ENCODE data around the gene AOPEP. TPM values are rescaled to one million over a fixed set of nuclear protein-coding genes. Genes with fewer than 3 reads are reported as not detected.

AOPEP gene
- total RNA-seq, 4 donors from 2014 or later = 149 to 306 (median 193) TPM

DNA sequence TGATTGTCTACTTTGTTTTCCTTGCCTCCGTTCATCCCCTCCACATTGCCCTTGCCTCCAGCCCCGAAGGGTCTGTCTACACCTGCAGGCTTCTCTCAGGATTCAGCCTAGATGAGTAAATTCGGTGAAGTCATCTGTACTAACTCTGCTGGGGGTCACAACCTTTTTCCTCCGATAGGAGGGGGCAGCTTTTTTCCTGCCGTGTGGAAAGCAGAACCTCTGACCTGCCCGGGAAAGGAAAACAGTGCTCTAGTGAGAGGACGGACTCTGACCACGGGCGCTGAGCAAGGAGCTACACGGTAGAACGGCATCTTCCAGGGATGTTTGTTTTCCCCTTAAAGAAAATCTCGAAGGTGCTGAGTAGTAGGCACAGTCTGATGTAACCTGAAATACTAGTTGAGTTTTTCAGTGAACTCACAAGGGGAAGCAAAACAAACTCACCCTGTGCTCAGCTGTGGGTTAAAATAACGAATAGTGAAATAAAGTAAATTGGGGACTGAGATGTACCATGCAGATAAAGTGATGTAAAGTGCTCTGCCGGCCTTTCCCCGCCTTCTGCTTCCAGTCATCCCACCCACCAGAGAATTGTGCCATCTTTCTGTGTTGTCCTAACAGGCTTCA lies 281.8 kb downstream of the AOPEP start:
- H3K27ac ChIP-seq = peak overlapping the region; percentile 99
- peaks cover 59% of the 10 kb centered on the region for H3K4me1 ChIP-seq
- 26% methylated on average over 15 of the region's 15 CpGs for WGBS
- TF ChIP-seq POLR2AphosphoS5 (IDR thresholded peaks at IDR 0.05) (no peak), EP300 (IDR thresholded peaks at IDR 0.05) (no peak), CTCF (IDR thresholded peaks at IDR 0.05) (no peak), POLR2A (IDR thresholded peaks at IDR 0.05) (no peak)
- H3K9me3 ChIP-seq = no peaks in the 10 kb centered on the region
- no peaks in the 10 kb centered on the region for H3K27me3 ChIP-seq
- peak overlapping the region; percentile 83 for H3K4me3 ChIP-seq
- no peak for DNase-seq (ENCODE audit: low spot score in 2 of 2)
- no peaks in the 10 kb centered on the region for H3K36me3 ChIP-seq

DNA sequence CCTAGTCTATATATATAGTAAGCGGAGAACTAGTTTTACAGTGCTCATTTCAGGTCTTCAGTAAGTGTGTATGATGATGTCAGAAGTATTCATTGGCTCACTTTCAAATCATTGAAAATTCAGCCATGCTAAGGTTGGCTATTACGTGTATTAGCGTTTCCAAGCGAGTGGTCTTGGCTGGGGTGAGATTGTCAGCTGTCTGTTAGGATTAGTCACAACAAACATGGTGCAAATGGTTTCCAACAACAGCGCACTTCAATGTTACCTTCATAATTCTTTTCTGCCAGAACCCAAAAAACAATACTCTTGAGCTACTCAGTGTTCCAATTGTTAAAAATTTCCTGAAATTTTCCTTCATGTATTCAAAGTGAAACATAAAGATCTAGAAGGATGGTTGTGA lies 283.0 kb downstream of the AOPEP start:
- WGBS = 56% methylated on average over 5 of the region's 5 CpGs
- no peaks in the 10 kb centered on the region for H3K9me3 ChIP-seq
- no peak for DNase-seq (ENCODE audit: low spot score in 2 of 2)
- TF ChIP-seq POLR2AphosphoS5 (IDR thresholded peaks at IDR 0.05) (peak in 1 of 3 donors; percentile 22), POLR2A (IDR thresholded peaks at IDR 0.05) (no peak)
- peaks cover 50% of the 10 kb centered on the region for H3K4me1 ChIP-seq
- peak overlapping the region; percentile 8 for H3K27ac ChIP-seq
- H3K36me3 ChIP-seq = no peaks in the 10 kb centered on the region
- no peaks in the 10 kb centered on the region for H3K27me3 ChIP-seq
- peak overlapping the region; percentile 9 for H3K4me3 ChIP-seq

DNA sequence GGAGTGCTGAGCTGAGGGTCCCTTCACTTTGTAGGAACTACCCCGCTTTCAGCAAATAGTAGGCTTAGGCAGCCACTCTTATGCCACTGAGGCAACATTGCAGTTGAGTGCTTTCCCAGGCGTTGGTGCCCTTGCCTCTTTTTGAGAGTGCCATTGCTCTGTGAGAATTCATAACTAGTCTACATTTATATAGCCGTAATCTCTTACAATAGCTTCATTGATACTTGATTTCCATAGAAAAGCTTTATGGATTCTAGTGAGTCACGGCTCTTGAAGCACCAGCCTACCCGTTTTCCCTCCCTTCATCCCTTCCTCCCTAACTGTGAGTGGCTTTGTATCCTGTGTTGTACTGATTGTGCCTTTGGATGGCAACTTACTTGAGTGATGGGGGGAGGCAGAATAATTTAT lies 283.9 kb downstream of the AOPEP start:
- Histone ChIP-seq H3K27ac (peak overlapping the region; percentile 8), H3K9me3 (no peaks in the 10 kb centered on the region), H3K27me3 (no peaks in the 10 kb centered on the region), H3K4me1 (peaks cover 50% of the 10 kb centered on the region), H3K36me3 (no peaks in the 10 kb centered on the region), H3K4me3 (no peak overlapping the region)
- no peak for DNase-seq (ENCODE audit: low spot score in 2 of 2)
- 64% methylated on average over 5 of the region's 5 CpGs for WGBS
- no peak for TF ChIP-seq CTCF (IDR thresholded peaks at IDR 0.05)
- TF ChIP-seq POLR2A (IDR thresholded peaks at IDR 0.05) = no peak
- TF ChIP-seq POLR2AphosphoS5 (IDR thresholded peaks at IDR 0.05) = no peak
- no peak for TF ChIP-seq EP300 (IDR thresholded peaks at IDR 0.05)

- Histone ChIP-seq H3K27me3 (no peaks in the 10 kb centered on the region), H3K27ac (peak overlapping the region; percentile 40), H3K9me3 (no peaks in the 10 kb centered on the region), H3K4me3 (no peak overlapping the region), H3K4me1 (peaks cover 46% of the 10 kb centered on the region), H3K36me3 (peaks cover 10% of the 10 kb centered on the region)
- TF ChIP-seq CTCF (IDR thresholded peaks at IDR 0.05) (no peak), POLR2AphosphoS5 (IDR thresholded peaks at IDR 0.05) (no peak), POLR2A (IDR thresholded peaks at IDR 0.05) (no peak), EP300 (IDR thresholded peaks at IDR 0.05) (no peak)
- 51% methylated on average over 7 of the region's 7 CpGs for WGBS
- no peak for DNase-seq (ENCODE audit: low spot score in 2 of 2)
These were observed 285.7 kb downstream of the AOPEP start for GRCh38 chr9:95012035-95012708.

DNA sequence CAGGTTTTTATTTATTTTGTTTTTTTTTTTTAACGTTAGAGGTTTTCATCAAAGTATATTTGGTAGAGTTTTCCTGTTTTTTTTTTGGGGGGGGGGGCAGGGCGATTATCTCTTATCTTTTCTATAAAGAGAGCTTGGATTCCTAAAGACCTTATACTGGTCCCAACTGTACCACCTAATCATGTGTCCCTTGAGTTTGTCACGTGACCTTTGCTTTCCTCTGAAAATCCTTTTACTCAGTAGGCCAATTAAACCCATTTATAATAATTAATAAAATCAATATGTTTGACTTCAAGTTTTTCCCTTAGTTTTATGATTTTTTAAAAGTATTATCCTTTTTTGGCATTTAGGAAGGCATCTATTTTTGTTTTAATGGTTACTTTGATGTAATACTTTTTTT lies 286.4 kb downstream of the AOPEP start:
- H3K4me1 ChIP-seq = peaks cover 47% of the 10 kb centered on the region
- WGBS = 66% methylated on average over 3 of the region's 3 CpGs
- H3K27ac ChIP-seq = no peak overlapping the region
- H3K27me3 ChIP-seq = no peaks in the 10 kb centered on the region
- no peak for TF ChIP-seq POLR2A (IDR thresholded peaks at IDR 0.05)
- no peaks in the 10 kb centered on the region for H3K9me3 ChIP-seq
- DNase-seq (ENCODE audit: low spot score in 2 of 2) = no peak
- H3K4me3 ChIP-seq = no peak overlapping the region
- H3K36me3 ChIP-seq = peaks cover 15% of the 10 kb centered on the region

GRCh38 chr9:95014917-95015316 lies 288.4 kb downstream of the AOPEP start:
- no peak overlapping the region for H3K4me3 ChIP-seq
- H3K27ac ChIP-seq = no peak overlapping the region
- peaks cover 47% of the 10 kb centered on the region for H3K4me1 ChIP-seq
- H3K27me3 ChIP-seq = no peaks in the 10 kb centered on the region
- no peaks in the 10 kb centered on the region for H3K9me3 ChIP-seq
- H3K36me3 ChIP-seq = peaks cover 20% of the 10 kb centered on the region
- no peak for TF ChIP-seq EP300 (IDR thresholded peaks at IDR 0.05)
- no peak for TF ChIP-seq CTCF (IDR thresholded peaks at IDR 0.05)
- TF ChIP-seq POLR2A (IDR thresholded peaks at IDR 0.05) = no peak
- no peak for TF ChIP-seq POLR2AphosphoS5 (IDR thresholded peaks at IDR 0.05)
- WGBS = 67% methylated on average over 2 of the region's 2 CpGs
- no peak for DNase-seq (ENCODE audit: low spot score in 2 of 2)

Data from suprapubic skin (tissue), 4 donors.